GM04504 (cell line): ENCODE data around the gene NME1.
"Not testable (repeated sequence)": the region's sequence is repeated elsewhere in the genome, so short reads cannot be mapped to it uniquely, and the experiment has no call there.

Source experiments
- DNase-seq: peaks from one replicate; pipeline ENCODE4 v3.0.0-alpha.2; 2012; ENCODE audit warnings: low read depth

Gene NME1

GRCh38 chr17:51144266-51145022, 8.9 kb upstream of the NME1 start:
- no peak for DNase-seq

- DNase-seq, result no peak
Measured at GRCh38 chr17:51147650-51148049, 5.7 kb upstream of the NME1 start.

- no peak for DNase-seq
Measured at GRCh38 chr17:51149163-51149562, 4.2 kb upstream of the NME1 start.

- no peak for DNase-seq
Measured at GRCh38 chr17:51150932-51151331, 2.4 kb upstream of the NME1 start.

DNA sequence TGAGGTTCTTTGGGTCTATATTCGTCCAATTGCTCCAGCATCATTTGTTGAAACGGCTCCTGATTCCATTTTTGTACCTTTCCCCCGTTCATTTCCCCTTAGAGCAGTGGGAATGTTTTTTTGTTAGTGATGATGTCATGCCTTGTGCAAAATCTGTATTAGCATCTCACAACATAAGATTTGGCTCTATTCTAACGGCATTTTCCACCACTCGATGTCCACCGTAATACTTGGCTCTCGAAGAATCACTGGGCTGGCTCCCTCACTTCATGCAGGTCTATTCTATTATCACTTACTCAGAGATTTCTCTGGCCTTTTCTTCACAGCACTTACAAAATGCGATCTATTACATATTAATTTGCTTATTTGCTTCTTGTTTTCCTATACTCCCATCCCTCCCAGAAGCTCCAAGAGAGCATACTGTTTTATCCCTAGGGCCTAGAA, 571 bp upstream of the NME1 start:
- DNase-seq, result no peak

DNA sequence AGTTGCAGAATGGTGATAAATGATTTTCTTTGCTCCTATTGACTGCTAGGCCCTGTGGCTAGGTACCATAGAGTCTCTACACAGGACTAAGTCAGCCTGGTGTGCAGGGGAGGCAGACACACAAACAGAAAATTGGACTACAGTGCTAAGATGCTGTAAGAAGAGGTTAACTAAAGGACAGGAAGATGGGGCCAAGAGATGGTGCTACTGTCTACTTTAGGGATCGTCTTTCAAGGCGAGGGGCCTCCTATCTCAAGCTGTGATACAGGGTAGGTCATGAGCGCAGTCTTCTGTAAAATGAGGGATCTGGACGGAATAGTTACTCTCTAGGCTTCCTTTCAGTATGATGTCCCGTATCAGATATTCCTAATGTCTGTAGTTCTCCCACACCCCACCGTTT, 817 bp downstream of the NME1 start:
- DNase-seq, result no peak

GRCh38 chr17:51155416-51155815, 2.1 kb downstream of the NME1 start:
- no peak for DNase-seq

DNA sequence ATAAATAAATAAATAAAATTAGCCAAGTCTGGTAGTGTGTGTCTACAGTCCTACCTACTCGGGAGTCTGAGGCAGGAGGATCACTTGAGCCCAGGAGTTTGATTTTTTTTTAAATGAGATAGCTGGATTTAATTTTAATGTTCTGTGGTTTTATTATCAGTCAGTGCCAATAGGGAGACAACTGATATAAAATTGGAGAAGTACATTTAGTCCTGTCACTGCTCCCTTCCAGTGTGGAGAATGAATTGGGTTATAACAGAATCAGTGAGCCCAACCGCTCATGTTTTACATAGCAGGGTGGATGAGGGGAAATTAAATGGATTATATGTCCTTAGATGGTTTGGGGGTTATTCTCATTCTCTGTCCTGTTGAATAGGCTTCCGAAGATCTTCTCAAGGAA, 6.2 kb downstream of the NME1 start:
- DNase-seq, result no peak

GRCh38 chr17:51161541-51161940, 8.2 kb downstream of the NME1 start:
- DNase-seq, result no peak

DNA sequence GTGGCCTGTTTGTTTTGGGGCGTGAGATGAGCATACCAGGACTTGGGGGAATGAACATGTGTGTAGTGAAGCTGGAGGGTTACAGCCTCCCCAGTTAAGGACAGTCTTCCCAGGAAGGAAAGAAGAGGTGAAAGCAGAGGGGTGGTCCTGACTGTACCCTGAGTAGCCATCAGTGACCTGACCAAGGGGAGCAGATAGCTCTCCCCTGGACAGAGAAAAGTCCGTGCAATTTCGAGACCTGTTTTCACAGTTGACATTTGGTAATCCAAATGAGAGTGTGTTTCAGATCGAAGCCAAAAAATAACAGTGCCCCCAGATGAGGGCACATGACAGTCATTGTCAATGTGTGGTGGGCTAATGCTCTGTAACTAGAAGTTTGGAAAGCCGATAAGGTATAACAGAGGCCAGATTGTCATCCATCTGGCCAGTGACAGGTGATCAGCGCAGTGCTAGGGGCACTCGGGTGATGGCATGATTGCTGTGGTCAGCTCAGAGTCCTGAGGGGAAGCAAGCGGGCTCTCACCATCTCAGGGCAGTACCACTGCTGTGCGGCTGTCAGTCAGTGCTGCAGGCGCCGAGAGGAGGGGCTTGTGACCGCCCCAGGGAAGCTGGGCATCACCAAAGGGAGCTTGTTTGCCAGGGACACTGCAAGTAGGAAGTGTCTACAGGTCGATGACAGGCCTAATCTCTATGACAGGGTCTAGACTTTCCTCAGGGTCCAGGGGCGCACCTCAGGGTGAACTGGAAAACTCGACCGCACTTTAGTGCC, 11.7 kb downstream of the NME1 start:
- DNase-seq, result no peak

- DNase-seq, result no peak
Measured at GRCh38 chr17:51165680-51166197, 12.4 kb downstream of the NME1 start.

DNA sequence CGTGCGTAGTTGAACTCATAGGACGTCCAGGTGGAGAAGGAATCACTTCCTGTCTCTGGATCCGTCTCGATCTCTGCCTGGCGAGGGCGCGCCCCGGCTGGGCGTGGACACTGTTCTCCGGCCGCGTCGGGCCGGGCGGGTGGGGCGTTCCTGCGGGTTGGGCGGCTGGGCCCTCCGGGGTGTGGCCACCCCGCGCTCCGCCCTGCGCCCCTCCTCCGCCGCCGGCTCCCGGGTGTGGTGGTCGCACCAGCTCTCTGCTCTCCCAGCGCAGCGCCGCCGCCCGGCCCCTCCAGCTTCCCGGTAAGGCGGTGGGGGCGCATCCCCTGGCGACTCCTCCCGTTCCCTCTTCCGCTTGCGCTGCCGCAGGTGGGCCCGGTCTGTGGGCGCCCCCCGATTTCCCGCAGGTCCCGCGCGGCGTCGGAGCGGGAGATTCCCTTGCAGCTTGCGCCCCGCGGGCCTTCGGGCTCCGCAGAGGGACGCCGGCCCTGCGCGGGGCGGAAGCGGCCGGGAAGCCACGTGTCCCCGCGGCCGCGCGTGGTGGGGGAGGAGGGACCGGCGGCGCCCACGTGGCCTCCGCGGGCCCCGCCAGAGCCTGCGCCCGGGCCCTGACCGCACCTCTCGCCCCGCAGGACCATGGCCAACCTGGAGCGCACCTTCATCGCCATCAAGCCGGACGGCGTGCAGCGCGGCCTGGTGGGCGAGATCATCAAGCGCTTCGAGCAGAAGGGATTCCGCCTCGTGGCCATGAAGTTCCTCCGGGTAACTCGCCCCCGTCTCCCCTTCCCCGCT, 13.0 kb downstream of the NME1 start, which contains the start of gene NME2:
TSS of gene NME2 (plus strand) at position 214 of the 789 bp plus-strand sequence. CDS start at position 634, 420 bp downstream.
- DNase-seq, result peak; percentile 77

DNA sequence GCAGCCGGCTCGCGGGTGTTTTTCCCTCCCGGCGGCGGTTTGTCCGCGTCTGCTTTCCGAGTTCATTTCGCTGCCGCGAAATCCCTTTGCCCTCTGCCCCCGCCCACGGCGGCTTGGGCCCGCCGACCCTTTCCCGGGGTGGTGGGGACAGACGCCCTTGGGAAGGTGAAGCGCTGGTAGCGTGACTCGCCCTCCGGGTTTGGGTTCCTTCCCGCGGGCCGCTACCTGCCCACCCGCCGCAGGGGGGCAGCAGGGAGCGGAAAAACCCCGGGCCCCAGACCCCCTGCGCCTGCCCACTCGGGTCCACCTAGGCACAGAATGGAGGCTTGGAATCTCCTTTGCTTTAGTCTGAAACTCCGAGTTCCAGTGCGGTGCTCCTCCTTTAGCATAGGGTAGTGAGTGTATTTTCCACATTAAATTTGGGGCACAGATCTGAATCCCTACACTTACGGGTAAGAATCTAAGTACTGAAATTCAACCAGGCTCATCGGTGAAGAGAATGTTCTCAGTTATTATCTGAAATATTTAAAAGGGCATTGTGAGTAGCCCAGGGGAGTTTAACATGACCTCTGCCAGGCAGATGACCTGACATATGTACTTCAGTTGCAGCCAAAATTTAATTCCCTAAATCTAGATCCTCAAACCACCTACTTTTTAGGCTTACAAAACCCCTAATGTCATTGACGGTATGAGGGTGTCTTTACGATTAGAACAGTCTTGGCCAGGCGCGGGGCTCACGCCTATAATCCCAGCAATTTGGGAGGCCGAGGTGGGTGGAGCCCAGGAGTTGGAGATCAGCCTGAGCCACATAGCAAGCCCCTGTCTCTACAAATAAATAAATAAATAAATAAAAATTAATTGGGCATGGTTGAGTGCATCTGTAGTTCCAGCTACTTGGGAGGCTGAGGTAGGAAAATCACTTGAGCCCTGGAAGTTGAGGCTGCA, 13.9 kb downstream of the NME1 start:
- no peak for DNase-seq

DNA sequence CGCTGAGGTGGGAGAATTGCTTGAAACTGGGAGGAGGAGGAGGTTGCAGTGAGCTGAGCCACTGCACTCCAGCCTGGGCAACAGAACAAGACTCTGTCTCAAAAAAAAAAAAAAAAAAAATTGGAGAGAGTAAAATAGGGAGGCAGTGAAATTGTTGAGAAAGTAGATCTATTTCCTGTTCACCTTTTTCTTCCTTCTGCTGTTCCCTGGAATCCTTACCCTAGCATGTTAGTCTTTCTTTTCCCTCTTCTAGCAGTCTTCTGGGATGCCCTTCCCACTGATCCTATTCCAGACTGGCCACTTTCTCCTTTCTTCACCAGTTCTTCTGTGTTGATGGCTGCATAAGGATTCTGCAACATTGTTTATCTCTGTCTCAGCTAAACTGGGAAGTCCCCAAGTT, 16.0 kb downstream of the NME1 start:
- DNase-seq, result no peak

GRCh38 chr17:51170736-51171135, 17.4 kb downstream of the NME1 start:
- DNase-seq, result no peak

GRCh38 chr17:51172030-51172429, 18.7 kb downstream of the NME1 start:
- DNase-seq, result not testable (repeated sequence)

DNA sequence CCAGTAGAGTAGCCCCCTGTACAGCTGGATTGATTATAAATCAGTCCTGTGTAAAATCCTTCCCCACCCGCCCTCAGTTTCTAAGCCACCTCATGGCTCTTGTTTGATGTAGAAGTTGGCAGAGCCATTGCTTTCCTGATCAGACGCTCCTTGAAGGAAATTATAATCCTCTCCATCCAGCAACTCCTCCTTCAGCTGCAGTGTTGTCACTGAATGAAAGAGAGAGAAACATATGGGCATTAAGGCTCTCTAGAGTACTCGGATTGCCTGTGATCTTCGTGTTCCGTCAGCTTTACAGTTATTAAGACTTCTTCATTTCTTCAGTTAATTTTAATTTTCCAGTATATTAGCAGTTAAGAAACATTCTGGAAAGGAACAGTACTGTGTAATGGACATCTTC, 27.1 kb downstream of the NME1 start:
- no peak for DNase-seq

- DNase-seq, result no peak
Measured at GRCh38 chr17:51184124-51184523, 30.8 kb downstream of the NME1 start.

DNA sequence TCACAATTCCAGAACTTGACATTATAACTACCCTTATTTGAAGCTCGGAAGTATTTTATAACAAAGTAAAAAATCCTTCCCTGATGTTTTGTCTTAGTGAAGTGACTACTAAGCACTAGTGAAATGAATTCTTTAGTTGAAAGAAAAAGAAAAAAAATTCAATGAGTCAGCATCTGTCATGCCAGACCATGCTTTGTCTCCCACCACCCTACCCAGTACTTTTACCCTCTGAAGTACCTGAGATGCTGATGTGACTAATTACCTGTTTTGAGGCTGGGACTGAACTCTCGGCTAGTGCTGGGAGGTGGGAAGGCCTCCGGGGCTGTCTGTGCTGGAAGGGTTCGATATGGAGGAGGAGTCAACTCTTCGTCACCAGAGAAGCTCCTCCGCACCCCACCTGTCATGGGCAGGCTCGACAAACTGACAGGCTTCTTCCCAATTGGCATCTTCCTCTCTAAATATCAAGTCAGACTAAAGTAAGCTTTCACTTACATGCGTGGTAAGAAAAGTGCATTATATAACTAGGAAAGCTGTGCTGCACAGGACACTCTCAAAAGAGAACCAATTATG, 32.5 kb downstream of the NME1 start:
- DNase-seq, result no peak

DNA sequence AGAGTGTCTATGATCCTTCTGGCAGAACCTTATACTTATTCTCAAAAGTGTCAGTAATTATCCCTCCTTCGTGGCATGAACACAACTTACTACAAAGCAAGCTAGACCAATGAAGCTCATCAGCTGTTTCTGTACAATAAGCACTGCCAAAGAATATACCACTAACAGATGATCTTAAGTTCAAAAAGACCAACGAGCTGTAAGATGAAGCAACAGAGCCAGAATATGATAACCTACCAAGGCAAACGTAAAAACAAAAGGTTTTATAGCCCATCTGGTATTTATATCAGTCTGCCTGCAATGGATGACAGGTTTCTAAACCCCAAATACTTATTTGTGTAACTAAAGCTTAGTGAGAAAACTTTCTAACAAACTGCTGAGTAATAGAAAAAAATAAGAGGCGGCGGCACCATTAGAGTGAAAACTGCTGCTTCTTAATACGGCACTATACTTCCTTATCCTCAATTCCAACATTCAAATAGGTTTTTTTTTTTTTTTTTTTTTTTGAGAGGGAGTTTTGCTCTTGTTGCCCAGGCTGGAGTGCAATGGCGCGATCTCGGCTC, 35.0 kb downstream of the NME1 start:
- no peak for DNase-seq

DNA sequence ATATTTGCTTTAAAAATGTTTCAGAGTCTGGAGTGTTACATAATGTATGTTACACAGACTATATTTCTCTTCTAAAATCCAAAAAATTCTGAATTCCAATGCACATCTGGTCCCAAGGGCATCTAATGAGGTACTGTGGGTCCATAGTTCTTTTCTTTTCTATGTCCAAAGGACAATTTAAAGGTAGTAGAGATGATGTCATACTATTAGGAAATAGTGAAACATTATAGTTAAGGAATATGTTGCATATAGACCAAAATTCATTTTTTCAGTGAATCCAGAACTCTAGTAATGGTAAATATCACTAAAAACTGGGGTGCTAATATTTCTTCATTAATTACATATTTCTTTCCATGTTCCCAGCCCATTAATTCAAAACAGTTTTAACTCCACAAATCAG, 35.8 kb downstream of the NME1 start:
- DNase-seq, result no peak
